Lung (tissue), 12 donors: ENCODE measurements around the gene UPK3A. TPM values are rescaled to one million over a fixed set of nuclear protein-coding genes. Genes with fewer than 3 reads are reported as not detected.

Experiments
- ATAC-seq: fragments of 200-7000 bp; cut with Tn5 transposase; one replicate; pipeline ENCODE4 v1.9.1; 2020; ENCODE audit warnings: moderate number of reproducible peaks; ENCODE audit not compliant: insufficient read depth, low FRiP score
- DNase-seq, 3 donors: peaks; one replicate each; pipeline ENCODE4 v3.0.0-alpha.2; 2013 to 2017
- H3K27ac ChIP-seq, 2 donors: one replicate each; pipeline ENCODE4 v1.5.1; 2013; ENCODE audit warnings: mild to moderate bottlenecking in 2 of 2, moderate library complexity in 2 of 2, control low read depth in 1 of 2, inconsistent platforms in 1 of 2, low read depth in 1 of 2, low read length in 1 of 2
- H3K27me3 ChIP-seq, 3 donors: one replicate each; pipeline ENCODE4 v1.5.1; 2013; ENCODE audit warnings: low read length in 2 of 3; ENCODE audit not compliant: control insufficient read depth in 3 of 3, insufficient read depth in 3 of 3
- H3K36me3 ChIP-seq, 4 donors: one replicate each; pipeline ENCODE4 v1.5.1; 2013; ENCODE audit warnings: low read length in 4 of 4, mild to moderate bottlenecking in 1 of 4, moderate library complexity in 1 of 4; ENCODE audit not compliant: control insufficient read depth in 4 of 4, insufficient read depth in 4 of 4
- H3K4me1 ChIP-seq, 5 donors: one replicate each; pipeline ENCODE4 v1.5.1; 2013; ENCODE audit warnings: low read length in 5 of 5, mild to moderate bottlenecking in 2 of 5, moderate library complexity in 1 of 5; ENCODE audit not compliant: control insufficient read depth in 5 of 5, insufficient read depth in 5 of 5
- H3K4me3 ChIP-seq: one replicate; pipeline ENCODE4 v1.5.1; 2013; ENCODE audit warnings: mild to moderate bottlenecking, control low read depth, moderate library complexity
- H3K9ac ChIP-seq, 2 donors: one replicate each; pipeline ENCODE4 v1.5.1; 2013; ENCODE audit warnings: low read length in 2 of 2, control low read depth in 1 of 2; ENCODE audit not compliant: insufficient read depth in 1 of 2
- H3K9me3 ChIP-seq, 4 donors: one replicate each; pipeline ENCODE4 v1.5.1; 2013; ENCODE audit warnings: low read length in 3 of 4, mild to moderate bottlenecking in 1 of 4, moderate library complexity in 1 of 4; ENCODE audit not compliant: control insufficient read depth in 4 of 4, insufficient read depth in 3 of 4
- WGBS, 2 donors: extraction: QIAGEN DNeasy Blood & Tissue Kit; methylation state at CpG; one replicate each; pipeline ENCODE4 v1.1.7; 2013; 5-methylcytosine and 5-hydroxymethylcytosine counted together
- polyA plus RNA-seq, 2 donors: library from polyadenylated mRNA; stranded (reverse); fragments of 200-250 nt; gene quantifications; one replicate each; pipeline ENCODE4 v1.2.1, GENCODE V29; 2013
- total RNA-seq, 2 donors: library from RNA; depleted of rRNA in 1 of 2; stranded (reverse); fragments of >200 nt in 1 of 2; gene quantifications; one replicate each; pipeline ENCODE4 v1.2.1, GENCODE V29; 2014 to 2021
- TF ChIP-seq, protein P1 (sequence below): IDR thresholded peaks from 2 replicates; pipeline ENCODE4 v1.5.1; 2012; ENCODE audit warnings: mild to moderate bottlenecking; ENCODE audit errors: control extremely low read depth, extremely low read depth
- donor health status: control.
- donor health status: control.
- donor health status: Bipolar disorder and iron deficiency.
- donor health status: healthy.
- donor health status: DM: yes; HTN: yes; CAD: no.

UPK3A gene
- total and polyA plus RNA-seq, 4 donors, result 0.30 to 0.55 TPM; not detected in 2

DNA sequence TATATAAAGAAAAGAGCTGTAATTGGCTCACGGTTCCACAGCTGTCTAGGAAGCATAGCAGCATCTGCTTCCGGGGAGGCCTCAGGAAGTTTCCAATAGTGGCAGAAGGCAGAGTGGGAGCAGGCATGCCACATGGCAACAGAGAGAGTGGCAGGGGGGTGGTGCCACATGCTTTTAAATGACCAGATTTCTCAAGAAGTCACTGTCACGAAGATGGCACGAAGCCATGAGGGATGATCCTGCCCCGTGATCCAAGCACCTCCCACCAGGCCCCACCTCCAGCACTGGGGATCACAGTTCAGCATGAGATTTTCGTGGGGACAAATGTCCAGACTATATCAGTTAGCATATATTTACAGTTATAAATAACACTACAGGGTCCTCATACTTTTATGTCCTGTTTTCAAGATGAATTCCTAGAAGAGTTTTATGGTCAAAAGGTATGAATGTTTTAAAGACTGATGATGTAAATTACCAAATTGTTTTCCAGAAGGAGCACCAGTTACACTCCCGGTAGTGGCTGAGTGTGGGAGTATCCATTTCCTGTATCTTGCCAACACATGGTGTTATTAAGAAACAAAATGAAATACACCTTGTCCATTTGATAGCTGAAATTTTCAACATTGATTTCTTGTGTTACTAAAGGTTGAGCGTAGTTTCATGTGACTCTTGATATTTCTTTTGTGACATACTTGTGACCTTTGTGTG lies 44.2 kb downstream of the UPK3A start:
- no peak for DNase-seq
- H3K4me3 ChIP-seq, result no peak overlapping the region
- H3K4me1 ChIP-seq, result peaks cover 0 to 7% (median 0%) of the 10 kb centered on the region in 5 donors
- peaks cover 2 to 37% (median 29%) of the 10 kb centered on the region in 4 donors for H3K36me3 ChIP-seq
- peak overlapping the region in 1 of 2 donors; percentile 62 for H3K27ac ChIP-seq
- 58 to 61% methylated on average over 8 of the region's 8 CpGs for WGBS, 2 donors
- no peak for ATAC-seq
- TF ChIP-seq, protein P1, sequence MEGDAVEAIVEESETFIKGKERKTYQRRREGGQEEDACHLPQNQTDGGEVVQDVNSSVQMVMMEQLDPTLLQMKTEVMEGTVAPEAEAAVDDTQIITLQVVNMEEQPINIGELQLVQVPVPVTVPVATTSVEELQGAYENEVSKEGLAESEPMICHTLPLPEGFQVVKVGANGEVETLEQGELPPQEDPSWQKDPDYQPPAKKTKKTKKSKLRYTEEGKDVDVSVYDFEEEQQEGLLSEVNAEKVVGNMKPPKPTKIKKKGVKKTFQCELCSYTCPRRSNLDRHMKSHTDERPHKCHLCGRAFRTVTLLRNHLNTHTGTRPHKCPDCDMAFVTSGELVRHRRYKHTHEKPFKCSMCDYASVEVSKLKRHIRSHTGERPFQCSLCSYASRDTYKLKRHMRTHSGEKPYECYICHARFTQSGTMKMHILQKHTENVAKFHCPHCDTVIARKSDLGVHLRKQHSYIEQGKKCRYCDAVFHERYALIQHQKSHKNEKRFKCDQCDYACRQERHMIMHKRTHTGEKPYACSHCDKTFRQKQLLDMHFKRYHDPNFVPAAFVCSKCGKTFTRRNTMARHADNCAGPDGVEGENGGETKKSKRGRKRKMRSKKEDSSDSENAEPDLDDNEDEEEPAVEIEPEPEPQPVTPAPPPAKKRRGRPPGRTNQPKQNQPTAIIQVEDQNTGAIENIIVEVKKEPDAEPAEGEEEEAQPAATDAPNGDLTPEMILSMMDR, result no peak
- H3K9me3 ChIP-seq, result no peaks in the 10 kb centered on the region
- H3K27me3 ChIP-seq, result no peaks in the 10 kb centered on the region
- H3K9ac ChIP-seq, result no peak overlapping the region

DNA sequence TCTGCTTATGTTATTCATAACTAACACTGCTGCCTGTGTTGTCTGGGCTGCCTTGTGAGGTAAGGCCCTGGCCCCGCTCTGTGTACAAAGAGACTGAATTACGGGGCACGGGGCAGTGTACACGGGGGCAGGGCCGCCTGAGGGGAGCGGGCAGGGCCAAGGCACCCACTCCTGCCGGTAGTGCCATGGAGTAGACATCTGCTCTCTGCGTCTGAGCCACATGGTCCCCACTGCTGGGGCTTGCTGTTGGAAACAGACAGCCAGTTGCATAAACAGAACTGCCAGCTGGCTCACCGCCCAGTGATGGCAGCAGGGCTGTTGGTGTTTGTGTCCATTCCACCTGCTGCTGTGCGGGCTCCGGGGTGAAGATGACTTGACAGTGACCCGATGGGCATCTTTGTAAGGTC lies 44.8 kb downstream of the UPK3A start:
- Histone ChIP-seq H3K36me3 (peaks cover 2 to 35% (median 27%) of the 10 kb centered on the region in 4 donors), H3K9ac (no peak overlapping the region), H3K9me3 (no peaks in the 10 kb centered on the region), H3K27me3 (no peaks in the 10 kb centered on the region), H3K27ac (peak overlapping the region in 1 of 2 donors; percentile 62), H3K4me1 (peaks cover 0 to 4% (median 0%) of the 10 kb centered on the region in 5 donors), H3K4me3 (no peak overlapping the region)
- no peak for ATAC-seq
- TF ChIP-seq, protein P1, result no peak
- WGBS, 2 donors, result 67 to 78% methylated on average over 12 of the region's 12 CpGs
- DNase-seq, result no peak

DNA sequence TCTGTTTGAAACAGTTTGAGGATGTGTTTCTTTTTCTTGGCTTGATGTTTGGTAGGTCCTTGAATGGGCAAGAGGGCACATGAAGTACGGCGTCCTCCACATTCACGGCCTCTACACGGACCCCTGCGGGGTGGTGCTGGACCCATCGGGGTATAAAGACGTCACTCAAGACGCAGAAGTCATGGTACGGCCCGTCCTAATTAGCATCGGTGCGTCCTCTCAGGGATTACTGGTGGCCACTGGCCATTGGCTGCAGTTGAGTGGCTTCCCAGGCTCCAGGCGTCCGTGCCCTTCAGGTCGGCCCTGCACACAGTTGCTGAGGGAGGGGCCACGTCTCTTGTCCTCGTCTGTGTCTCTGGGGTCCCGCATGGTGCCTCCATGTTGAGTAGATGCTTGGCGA lies 45.8 kb downstream of the UPK3A start:
- TF ChIP-seq, protein P1, result no peak
- H3K27ac ChIP-seq, result no peak overlapping the region
- WGBS, 2 donors, result 97 to 98% methylated on average over 19 of the region's 19 CpGs
- ATAC-seq, result no peak
- DNase-seq, result no peak
- peaks cover 2 to 39% (median 33%) of the 10 kb centered on the region in 4 donors for H3K36me3 ChIP-seq
- peaks cover 0 to 4% (median 0%) of the 10 kb centered on the region in 5 donors for H3K4me1 ChIP-seq
- H3K9me3 ChIP-seq, result no peaks in the 10 kb centered on the region
- H3K4me3 ChIP-seq, result no peak overlapping the region
- no peak overlapping the region for H3K9ac ChIP-seq
- H3K27me3 ChIP-seq, result no peaks in the 10 kb centered on the region
